HG02623 (cell line): ENCODE results near the gene MACF1.

Experiments used
- ATAC-seq: cut with Tn5 transposase; IDR thresholded peaks from one replicate; pipeline ENCODE4 v1.9.1; 2021; ENCODE audit warnings: moderate library complexity; ENCODE audit not compliant: unreplicated experiment

MACF1 gene

DNA sequence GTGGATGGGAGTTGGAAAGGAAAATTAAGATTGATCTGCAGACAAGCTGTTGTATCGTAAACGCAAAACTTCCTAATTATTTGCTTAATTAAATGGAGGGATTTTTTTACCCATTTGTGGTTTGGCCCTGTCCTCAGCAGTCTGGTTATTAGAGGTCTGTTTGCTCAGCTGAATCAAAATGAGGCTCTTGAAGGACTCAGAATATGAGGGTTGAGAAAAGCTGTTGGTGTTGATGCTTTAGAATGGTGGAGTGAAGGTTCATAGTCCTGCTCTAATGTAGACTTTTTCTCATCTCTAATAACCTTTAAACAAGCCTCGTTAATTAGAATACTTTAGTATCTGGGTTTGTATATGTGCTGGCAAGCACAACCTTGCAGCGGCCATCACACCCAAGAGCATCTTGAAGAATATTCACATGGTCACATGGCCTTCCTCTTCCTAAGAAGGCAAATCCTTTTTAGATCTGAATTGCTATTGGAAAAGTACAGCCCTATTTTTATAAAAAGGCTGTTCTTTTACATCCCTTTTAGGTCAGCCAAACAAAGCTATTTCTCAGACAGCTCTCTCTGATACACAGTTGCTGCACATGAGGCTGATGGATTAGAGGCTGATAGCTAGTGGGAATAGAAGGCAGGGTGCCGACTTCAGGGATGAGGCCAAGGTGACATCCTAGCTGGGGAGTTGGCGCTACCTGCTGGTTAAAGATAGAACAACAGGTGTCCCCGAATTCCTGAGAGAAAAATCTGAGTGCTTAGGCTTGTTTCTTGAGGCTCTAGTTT lies 53.8 kb downstream of the MACF1 start:
- ATAC-seq, result no peak

DNA sequence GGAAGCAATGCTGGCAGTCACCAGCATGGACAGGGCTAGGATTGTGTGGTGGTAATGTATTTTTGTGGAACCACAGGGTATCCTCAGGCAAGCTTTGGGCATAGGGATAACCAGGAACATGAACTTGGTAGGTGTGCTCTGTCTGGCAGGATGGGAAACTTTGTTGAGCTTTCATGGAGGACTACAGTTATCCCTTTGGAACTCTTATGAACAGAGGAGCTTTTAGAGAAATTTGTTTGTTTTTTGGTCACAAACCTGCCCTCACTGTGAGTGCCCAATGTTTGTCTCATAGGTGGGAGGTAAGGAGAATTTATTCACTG lies 54.4 kb downstream of the MACF1 start:
- no peak for ATAC-seq

DNA sequence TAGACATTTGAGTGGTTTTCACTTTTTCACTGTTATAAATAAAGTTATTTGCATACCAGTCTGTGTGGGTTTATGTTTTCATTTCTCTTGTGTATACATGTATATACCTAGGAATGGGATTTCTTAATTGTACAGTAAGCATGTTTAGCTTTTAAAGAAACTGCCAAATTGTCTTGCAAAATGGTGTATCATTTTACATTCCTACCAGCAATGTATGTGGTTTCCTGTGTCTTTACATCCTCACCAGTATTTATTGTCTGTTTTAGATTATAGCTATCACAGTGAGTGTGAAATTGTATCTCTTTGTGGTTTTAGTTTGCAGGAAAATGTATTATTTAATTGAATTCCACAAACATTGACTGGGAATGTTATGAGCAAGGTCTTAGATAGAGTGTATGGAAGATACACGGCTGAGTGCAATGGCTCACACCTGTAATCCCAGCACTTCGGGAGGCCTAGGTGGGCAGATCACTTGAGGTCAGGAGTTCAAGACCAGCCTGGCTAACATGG lies 57.3 kb downstream of the MACF1 start:
- ATAC-seq, result no peak

DNA sequence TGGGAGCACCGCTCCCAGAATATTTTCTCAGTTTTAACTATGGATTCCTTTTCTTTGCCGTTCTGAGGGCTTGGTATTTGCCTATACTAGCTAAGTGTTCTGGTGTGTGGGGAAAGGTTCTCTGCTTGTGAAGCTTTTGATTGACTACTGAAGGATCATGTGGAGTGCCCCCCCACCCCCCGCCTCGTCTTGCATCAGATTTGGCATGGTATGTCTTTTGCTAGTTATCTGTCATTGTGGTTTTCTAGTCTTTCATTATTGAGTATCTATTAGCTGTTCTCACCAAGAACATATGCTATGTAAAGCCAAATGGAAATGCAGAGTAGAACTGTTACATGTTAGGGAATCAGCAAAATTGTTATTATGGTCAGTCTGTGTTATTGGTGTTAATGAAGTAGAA lies 58.3 kb downstream of the MACF1 start:
- ATAC-seq, result no peak

DNA sequence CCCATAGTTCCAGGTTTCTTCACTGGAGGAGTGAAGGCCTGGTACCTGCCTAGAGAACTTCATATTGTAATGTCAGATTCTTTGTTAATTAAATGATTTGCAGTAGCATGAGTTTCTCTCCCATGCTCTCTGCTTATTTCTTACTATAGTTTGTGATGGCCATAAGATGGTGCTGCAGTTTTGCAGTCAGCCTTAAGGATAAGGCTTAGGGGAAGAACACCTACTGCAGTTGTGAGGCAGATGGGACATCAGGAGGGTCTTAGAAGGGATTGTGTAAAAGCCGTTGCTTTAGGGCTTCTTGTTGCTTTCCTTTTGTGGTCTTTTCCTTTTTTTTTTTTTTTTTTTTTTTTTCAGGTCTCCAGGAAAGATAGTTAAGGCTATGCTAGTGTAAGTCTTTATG lies 61.8 kb downstream of the MACF1 start:
- ATAC-seq, result no peak

DNA sequence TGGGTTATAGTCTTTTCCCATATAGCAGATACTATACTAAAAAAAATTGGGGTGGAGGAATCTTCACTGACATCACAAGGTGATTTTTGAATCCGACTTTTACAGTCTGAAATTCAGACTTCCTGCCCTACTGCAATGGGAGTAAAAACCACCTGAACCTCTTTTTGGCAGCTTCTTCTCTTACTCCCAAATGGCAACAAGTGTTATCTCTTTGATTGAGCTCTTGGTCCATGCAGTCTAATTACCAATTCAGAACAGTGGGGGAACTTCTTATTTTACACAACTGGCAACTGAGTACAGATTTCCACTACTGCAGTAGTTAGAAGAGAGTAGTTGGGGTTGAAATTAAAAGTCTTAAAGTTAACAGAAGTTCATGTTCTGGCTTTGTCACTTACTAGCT lies 62.3 kb downstream of the MACF1 start:
- no peak for ATAC-seq

DNA sequence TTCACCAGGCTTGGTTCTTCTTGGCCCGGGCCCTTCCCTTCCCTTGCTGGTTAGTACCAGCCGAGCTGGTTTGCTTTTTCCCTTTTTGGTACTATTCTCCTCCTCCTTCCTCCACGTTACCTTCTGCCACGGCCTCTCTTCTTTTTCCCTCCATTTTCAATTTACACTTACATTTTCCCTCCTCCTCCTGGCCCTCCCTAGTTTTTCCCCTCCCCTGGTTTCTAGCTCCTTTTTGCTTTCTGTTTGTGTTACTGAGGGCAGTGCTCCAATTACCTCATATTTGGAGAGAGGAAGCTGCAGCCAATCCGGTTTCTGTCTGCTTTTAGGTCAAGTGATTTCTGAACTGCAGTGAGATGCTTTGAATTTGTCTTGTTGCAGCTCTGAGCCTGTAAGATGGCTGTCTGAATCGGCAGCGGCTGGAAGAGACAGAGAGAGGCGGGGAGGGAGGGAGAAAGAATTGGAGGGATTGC lies 63.7 kb downstream of the MACF1 start:
- no peak for ATAC-seq

DNA sequence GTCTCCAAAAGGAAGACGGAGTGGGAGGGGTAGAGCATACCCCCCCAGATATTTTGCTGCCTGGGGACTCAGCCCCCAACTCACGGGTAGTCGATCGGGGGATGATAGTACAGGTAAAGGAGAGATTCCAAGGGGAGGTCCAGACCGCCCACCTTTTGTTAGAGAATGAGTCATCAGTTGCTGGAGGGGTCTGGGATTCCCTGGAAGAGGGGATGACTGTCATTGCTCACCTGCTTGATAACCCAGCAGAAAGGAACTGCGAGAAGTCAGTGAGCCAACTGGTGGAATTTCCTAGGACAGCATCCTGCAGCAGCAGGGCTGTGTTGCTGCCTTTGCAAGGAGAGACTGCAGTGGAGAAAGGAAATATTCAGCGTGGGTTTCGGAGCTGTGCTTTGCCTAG lies 64.4 kb downstream of the MACF1 start:
- ATAC-seq, result no peak

DNA sequence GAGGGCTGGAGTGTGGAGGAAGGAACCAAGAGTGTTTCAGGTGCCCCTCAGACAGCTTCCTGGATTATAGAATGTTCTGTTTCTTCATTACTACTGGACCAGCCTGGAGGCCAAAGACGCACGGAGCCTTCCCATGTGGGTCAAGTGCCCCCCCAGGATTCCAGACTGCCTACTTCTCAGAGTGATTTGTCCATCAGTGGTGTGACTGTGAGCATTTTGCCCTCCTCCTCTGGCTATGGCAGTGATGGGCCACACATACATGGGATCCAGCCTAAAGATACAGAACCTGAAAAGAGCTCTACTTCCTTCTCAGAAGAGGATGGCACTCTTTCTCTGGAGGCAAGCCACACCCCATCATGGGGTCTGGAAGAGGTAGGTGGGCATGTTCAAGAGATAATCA lies 64.9 kb downstream of the MACF1 start:
- ATAC-seq, result no peak

DNA sequence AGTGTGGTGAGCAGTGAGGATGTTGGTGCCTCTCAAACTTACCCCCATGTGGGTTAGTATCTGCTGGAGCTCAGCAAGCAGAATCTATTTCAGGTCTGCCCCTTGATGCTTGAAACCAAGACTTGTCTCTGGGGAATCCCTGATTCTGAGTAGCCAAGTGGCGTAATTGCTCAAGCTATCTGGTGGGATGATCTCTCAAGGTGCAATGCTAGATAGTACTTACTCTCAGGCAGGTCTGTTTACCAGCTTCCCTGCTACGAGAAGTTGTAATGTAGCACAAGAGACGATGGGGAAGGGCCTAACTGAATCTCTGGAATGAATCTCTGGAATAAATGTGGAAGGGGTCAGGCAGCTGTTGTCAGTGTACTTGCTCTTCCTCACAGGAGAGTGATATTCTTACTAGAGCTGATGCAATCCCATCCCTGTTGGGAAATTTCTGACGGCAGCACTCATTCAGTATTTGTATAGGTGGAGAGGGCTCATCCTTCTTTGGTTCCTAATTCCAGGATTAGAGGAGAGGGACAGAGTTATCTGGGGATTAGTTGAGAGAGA lies 65.4 kb downstream of the MACF1 start:
- ATAC-seq, result peak; percentile 45

DNA sequence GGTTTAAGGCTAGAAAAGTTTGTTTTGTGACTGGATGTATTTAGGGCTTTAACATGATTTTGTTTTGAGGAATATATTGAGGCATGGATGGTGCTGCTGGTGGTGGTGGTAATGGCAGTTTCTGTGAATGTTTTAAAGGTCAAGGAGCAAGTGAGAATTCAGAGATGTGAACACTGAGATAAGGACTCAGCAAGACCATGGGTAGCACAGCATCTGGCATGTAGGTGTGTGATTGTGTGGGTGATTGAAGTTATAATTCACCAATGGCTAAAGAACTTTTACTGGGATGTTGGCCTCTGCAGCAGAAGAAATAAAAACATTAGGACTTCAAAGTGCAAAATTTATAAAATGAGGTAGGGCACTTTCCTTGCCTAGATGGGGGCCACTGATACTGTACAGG lies 65.9 kb downstream of the MACF1 start:
- ATAC-seq, result no peak

DNA sequence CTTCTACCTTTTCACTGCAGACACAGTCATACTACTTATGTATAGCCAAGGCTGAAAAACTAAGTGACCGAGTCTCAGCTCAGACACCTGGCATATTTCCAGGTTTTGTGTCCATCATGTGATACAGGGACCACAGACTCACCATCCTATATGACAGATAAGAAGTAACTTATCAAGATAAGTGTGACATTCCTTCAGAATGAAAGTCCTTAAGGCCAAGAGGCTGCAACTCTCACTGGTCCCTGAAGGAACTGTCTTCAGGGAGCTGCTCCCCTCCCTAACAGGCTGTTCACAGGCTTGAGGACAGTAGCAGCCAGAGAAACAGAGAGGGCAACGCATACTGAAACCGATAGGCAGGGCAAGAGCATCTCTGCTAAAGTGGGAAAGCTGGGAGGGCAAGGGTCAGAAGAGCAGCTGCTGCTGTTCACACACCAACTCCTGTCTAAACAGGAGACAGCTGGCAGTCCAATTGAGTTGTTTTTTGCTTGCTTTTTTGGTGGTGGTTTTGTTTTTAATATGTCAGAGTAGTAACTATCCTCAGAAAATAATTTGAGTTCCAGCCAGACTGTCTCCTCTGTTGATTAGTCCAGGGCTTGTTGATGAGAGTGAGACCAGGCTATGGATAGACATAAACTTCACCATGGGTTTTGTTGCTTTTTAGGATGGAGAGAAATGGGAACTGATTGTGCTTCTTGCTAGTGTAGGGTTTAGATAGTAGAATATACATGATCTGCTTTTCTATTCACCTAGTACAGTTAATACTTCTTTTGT lies 67.7 kb downstream of the MACF1 start:
- ATAC-seq, result peak; percentile 49

DNA sequence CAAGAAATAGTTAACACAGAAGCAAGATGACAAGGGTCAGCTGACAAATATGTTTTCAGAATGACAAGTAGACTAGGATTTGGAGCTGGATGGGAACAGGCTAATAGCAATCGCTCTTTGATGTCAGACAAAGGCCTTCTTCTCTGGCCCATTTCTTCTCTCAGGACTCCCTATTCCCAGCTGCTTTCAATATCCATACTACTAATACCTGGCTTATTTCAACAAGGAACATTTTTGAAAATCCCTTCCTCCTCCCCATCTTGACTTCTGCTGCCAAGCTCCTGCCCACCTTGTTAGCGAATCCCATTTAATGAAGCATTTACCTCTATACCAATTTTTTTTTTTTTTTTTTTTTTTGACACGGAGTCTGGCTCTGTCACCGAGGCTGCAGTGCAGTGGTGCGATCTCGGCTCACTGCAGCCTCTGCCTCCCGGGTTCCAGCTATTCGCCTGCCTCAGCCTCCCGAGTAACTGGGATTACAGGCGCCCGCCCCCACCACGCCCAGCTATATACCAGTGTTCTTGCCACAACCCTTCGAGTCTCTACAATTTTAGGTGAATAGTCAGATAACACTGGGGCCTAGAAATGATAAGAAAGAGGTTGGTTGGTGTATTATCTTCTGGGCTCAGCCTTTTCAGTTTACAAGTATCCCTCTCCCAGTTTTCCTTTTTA lies 68.4 kb downstream of the MACF1 start:
- ATAC-seq, result no peak

DNA sequence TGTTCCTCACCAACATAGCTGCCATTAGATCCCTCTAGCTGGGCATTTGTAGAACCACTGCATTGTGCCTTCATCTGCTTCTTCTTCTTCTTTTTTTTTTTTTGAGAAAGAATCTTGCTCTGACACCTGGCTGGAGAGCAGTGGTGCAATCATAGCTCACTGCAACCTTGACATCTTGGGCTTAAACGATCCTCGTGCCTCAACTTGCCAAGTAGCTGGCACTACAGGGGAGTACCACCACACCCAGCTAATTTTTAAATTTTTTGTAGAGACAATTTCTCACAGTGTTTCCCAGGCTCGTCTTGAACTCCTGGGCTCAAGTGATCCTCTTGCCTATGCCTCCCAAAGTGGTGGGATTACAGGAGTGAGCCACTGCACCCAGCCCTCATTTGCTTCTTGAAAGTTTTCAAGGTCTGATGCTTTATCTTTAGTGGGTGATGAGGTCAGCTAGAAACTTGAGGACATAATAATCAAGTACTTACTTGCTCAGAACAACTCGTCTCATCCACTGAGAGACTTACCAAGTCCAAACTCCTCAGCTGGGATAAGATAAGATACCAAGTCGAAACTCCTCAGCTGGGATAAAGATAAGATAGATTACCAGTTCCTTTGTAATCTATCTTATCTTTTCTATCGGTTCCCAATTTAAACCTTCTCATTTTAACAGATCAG lies 71.5 kb downstream of the MACF1 start:
- no peak for ATAC-seq

DNA sequence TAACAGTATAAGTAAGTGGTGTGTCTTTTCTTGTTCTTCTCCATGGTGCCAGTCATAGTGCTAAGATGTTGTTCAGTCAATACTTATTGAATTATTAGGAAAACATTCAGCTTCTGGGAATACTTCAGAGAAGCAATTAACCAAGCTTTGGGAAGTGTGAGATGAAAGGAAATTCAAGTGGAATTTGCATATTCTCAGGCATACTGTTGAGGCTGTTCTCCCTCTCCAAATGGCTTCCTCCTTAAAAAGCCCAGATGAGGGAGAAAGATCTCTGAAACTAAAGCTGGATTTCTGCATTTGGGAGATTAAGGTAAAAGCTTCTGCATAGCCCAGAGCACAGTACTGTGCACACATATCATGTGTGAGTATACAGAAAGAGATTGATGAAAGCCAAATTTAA lies 73.4 kb downstream of the MACF1 start:
- ATAC-seq, result no peak

DNA sequence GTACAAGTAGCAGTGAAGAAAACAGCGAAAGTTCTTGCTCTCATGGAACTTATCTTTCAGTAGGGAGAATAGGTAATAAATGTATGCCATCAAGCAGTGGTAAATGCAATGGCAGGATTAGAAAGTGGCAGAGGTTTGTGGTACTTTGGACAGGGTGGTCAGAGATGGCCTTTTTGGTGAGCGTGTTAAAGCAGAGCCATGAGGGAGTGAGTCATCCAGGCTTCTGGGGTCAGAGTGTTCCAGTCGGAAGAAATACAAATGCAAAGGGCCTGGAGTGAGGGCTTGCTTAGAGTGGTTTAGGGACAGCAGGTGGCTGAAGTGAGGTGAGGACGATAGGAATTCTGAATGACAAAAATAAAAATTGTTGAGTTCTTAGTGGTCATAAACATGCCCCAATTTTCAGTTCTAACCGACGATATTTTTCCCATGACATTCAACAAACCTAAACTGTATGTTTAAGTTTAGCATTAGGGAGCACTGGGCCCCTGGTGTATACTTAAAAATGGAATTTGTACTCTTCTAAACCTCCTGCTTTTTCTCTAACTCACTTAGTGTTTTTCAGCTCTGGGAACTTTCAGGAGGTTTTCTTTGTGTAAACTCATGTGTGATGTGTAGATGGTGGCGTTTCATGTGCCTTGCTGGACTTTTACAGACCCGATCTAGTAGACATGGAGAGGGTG lies 78.2 kb downstream of the MACF1 start:
- ATAC-seq, result no peak

DNA sequence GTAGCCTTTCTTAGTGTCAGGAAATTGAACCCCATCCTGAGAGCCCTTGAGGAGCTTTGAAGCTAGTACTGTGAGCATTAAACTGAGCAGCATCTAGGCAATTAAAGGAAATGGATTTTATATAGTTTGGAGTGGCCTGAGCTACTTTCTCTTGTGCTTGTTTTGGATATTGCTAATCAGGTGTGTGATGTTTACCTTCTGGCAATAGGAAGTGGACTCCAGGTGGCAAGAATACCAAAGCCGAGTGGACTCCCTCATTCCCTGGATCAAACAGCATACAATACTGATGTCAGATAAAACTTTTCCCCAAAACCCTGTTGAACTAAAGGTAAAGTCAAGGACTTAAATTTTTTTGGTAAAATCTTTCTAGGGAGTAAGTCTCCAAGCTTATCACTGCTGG lies 79.4 kb downstream of the MACF1 start:
- no peak for ATAC-seq

DNA sequence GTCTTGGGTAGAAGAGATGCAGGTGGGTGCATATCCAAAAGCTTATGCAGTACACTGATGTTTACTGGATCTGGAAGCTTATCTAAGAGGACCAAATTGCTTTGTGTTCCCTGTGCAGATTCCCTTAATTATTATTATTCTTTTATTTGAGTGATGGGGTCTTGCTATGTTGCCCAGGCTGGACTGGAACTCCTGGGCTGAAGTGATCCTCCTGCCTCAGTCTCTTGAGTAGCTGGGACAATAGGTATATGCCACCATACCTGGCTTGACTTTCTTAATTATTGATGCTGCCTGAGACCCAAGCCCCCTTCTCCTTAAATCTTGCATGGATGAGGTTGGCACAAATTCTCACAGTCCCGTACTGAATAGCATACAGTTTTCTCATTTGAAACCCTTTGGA lies 83.0 kb downstream of the MACF1 start:
- no peak for ATAC-seq

DNA sequence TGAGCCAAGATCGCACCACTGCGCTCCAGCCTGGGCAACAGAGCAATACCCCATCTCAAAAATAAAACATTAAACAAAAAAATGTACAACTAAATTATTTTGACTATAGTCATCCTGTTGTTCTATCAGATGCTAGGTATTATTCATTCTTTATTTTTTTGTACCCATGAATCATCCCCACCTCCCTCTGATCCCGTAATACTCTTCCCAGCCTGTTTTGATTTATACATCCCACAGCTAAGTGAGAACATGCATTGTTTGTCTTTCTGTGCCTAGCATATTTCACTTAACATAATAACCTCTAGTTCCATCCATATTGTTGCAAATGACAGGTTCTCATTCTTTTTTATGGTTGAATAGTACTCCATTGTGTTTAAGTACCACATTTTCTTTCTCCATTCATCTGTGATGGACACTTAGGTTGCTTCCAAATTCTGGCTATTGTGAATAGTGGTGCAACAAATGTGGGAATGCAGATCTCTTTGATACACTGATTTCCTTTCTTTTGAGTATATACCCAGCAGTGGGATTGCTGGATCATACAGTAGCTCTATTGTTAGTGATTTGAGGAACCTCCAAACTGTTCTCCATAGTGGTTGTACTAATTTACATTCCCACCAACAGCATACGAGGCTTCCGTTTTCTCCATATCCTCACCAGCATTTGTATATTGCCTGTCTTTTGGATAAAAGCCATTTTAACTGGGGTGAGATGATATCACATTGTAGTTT lies 84.4 kb downstream of the MACF1 start:
- ATAC-seq, result no peak

DNA sequence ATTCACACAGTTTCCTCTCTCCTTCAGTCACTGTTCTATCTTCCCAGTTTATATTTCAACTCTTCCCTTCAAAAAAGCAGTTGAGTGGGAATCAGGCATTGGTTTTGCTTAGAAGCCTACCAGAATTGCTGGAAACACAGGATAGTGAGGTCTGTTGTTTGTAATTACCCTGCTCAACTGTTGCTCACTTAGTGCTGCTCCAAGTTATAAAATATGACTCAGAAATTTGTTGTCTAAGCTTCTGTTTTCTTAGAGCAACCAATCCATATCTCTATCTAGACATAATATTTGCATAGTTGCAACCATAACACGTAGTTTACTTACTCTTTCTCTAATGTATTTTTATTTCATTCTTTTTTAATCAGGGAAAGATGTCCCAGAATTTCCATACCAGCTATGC lies 87.9 kb downstream of the MACF1 start:
- ATAC-seq, result no peak
